GDM1 (cell line): ENCODE results near the gene DRG2.

Experiments used
- DNase-seq: peaks from one replicate; lab custom pipeline; 2025; lab: John Stamatoyannopoulos, UW

The DRG2 gene

DNA sequence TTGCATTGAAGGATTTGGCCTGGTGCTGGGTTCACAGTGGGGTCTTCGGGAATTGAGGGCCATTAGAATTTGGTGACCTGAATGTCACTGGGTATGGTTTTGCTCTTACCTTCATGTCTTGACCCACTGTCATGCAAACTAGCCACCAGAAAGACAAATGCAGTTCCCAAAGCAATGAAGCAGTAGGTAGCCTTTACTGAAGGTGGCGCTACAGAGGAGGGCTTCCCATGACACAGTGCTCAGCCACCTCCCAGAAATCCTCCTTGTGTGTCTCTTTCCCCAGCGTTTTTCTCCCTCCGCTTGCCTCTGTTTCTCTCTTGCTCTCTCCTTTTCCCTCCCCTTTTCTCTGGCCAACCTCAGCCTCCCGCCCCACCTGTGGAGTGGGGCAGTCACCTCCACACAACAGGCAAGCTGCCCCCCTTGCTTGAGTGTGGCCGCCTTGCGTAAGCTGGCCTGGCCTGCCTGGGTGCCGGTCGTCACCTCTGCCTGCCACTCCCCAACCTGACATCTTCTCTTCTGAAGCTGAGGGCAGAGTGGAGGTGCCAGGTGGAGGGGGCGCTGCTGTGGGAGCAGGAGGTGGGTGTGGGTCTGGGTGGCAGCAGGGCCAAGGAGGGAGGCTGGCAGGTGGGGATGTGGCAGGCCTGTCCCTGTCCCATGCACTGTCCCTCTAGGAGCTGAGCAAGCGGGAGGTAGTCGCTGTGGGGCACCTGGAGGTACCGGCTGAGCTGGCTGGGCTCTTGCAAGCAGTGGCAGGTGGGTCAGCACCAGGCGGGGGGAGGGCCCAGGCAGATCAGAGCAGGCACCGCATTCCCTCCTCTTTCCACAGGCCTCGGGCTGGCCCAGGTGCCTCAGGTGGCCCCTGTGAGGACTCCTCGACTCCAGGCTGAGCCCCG, 55.5 kb downstream of the DRG2 start:
- peak; percentile 11 for DNase-seq

GRCh38 chr17:18144261-18144660, 56.5 kb downstream of the DRG2 start:
- DNase-seq: no peak

GRCh38 chr17:18144855-18145254, 57.1 kb downstream of the DRG2 start:
- DNase-seq: no peak

GRCh38 chr17:18145811-18146210, 58.1 kb downstream of the DRG2 start:
- no peak for DNase-seq

- no peak for DNase-seq
These were observed 58.5 kb downstream of the DRG2 start for GRCh38 chr17:18146259-18146658.

DNA sequence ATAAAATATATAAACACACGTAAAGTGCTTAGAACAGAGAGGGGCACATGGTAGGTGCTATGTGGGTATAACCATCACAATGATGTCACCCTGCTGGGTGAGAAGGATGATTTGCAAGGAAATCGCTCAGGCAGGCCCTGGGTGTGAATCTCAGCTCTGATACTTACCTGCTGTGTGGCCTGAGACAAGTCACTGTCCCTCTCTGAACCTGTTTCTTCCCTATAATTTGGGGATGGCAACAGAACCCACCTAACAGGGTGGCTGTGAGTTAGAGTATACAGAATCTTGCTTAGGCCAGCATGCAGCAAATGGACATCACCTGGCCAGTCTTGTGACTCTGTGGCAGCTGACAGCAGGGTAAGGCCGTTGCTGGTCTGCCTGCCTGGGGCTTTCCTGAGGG, 59.2 kb downstream of the DRG2 start:
- no peak for DNase-seq

GRCh38 chr17:18148586-18148985, 60.8 kb downstream of the DRG2 start:
- no peak for DNase-seq

DNA sequence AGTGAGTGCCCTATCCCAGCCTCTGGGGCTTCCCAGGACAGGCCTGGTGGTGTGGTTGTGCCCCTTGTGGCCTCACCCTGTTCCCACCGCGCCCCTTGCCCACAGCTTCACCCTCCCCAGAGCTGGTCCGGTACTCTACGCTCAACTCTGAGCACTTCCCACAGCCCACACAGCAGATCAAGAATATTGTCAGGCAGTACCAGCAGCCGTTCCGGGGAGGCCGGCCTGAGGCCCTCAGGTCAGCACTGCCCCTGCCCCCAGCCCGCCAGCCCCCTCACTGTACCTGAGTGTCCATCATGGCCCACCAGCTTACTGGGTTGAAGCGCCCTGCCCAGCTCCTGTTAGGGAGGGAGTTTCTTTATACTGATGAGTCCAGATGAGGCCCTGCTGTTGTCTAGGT, 63.5 kb downstream of the DRG2 start:
- no peak for DNase-seq

- DNase-seq: no peak
These were observed 67.4 kb downstream of the DRG2 start for GRCh38 chr17:18155179-18155578.

DNA sequence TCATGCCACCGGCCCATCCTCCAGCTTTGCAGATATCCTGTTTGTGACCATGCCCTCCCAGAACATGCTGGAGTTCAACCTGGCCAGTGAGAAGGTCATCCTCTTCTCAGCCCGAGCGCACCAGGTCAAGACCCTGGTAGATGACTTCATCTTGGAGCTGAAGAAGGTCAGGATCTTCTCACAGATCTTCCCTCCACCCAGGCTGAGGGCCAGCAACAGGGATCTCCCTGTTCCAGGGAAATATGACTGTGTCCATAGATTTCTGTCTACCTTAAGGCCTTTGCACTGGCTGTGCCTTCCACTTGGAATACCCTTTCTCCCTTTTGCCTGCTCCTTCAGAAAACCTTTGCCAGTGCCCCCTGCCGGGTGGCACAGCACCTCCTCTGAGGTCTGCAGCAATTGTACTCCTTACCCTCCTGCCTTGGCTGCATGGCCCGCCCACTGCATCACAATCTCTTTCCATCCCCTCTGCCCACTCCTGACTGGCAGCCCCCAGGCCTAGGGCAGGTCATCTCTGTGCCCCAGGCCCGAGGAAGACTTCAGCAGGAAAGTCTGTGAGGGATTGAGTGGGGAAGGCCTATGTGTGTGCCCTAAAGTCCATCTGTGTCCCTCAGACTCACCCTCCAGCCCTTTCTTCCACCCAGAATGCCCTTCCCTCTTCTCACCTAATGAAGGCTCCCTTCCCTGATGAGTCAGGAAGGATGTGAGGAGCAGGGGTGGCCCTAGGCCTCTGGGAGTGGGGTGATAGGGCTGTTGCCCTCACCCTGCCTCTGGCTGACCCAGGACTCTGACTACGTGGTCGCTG, 68.6 kb downstream of the DRG2 start:
- no peak for DNase-seq

DNA sequence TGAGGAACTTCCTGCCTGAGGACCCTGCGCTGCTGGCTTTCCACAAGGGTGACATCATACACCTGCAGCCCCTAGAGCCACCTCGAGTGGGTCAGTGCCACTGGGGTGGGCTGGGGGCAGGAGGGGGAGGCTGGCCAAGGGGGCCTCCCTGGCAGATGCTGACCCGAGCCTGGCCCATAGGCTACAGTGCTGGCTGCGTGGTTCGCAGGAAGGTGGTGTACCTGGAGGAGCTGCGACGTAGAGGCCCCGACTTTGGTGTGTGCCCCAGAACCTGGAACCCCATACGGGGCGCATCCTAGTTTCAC, 69.2 kb downstream of the DRG2 start:
- no peak for DNase-seq
